ENCODE data around the gene CIITA.

The CIITA gene

DNA sequence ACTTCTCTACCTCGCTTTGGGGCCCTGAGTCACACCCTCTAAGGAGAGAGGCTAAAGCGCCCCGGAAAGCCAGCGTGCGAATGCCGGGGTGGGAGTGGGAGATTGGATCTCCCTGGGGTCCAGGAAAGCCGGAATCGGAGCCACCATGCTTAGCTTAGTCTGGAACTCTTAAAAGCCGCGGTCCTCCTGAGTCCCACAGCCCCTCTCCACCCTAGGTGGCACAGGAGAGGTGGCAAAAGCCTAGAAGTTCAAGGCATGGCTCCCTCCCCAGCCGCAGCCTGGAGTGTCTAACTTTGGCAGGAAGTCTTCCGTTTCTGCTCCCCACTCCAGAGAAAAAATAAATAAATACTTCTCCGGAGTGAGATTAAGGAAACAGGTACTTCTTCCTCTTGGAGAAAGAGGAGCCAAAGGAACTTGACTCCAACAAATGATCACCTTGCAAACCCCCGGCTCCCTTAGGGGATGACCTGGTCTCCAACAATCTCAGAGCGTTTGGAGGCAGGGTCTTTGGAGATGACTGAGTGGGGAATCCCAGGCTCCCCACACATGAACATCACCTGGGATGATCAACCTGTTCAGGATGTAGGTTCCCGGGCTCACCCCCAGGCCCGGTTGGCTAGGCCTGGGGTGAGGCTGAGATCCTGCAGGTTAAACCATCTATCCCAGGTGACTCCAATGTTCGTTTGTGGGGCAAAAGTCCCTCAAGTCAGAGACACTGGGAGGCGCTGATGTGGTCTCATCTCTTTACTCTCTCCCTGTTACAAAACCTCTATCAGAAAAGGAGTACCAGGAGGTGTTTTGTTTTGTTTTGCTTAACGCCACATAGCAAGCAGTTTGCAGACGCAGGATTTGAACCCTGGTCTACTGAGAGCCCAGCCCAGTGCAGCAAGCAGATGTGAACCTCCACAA, 2.9 kb downstream of the CIITA start:
- in situ Hi-C loops (cut with MboI; ENCODE audit: low sequenced_read_pairs) = no loop called here

- in situ Hi-C loops (cut with MboI; ENCODE audit: low sequenced_read_pairs) = no loop called here
Measured at GRCh38 chr16:10880594-10881452, 3.8 kb downstream of the CIITA start.

DNA sequence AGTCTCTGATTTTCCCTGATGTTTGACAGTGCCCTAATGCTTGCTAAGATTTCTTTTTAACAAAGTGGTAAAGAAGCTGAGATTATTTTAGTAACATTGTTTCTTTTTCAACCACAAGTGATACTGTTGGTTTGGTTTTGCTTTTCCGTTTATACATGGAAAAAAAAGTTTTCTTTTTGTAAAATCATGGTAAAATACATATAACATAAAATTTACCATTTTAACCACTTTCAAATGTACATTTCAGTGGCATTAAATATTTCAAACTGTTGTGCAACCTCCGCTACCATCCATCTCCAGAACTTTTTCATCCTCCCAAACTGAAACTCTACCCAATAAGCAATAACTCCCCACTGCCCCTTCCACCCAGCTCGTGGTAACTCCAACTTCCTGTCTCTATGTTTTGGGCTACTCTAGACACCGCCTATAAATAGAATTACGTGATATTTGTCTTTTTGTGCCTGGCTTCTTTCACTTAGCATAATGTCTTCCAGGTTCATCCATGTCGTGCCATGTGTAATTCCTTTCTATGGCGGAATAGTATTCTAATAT, 4.6 kb downstream of the CIITA start:
- in situ Hi-C loops (cut with MboI; ENCODE audit: low sequenced_read_pairs) = no loop called here

GRCh38 chr16:10883004-10883403, 6.0 kb downstream of the CIITA start:
- in situ Hi-C loops (cut with MboI; ENCODE audit: low sequenced_read_pairs) = no loop called here

GRCh38 chr16:10885246-10885645, 8.2 kb downstream of the CIITA start:
- in situ Hi-C loops (cut with MboI; ENCODE audit: low sequenced_read_pairs) = no loop called here

- in situ Hi-C loops (cut with MboI; ENCODE audit: low sequenced_read_pairs) = no loop called here
Measured at GRCh38 chr16:10888320-10888937, 11.4 kb downstream of the CIITA start.

GRCh38 chr16:10889855-10890254, 12.9 kb downstream of the CIITA start:
- in situ Hi-C loops (cut with MboI; ENCODE audit: low sequenced_read_pairs) = no loop called here

DNA sequence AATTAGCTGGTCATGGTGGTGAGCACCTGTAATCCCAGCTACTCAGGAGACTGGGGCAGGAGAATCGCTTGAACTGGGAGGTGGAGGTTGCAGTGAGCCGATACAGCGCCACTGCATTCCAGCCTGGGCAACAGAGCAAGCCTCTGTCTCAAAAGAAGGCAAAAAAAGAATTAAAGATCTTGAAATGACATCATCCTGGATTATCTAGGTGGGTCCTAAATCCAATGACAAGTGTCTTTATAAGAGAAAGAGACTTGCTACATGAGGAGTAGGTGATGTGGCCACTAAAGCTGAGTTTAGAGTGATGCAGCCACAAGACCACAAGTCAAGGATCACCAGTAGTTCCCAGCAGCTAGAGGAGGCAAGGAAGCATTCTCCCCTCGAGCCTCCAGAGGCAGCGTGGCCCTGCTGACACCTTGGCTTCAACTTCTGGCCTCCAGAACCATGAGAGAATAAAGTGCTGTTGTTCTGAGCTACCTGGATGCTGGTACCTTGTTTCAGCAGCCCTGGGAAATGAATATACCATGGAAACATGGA, 15.8 kb downstream of the CIITA start:
- in situ Hi-C loops (cut with MboI; ENCODE audit: low sequenced_read_pairs) = no loop called here

GRCh38 chr16:10895053-10895946, 18.3 kb downstream of the CIITA start:
- in situ Hi-C loops (cut with MboI; ENCODE audit: low sequenced_read_pairs) = no loop called here

DNA sequence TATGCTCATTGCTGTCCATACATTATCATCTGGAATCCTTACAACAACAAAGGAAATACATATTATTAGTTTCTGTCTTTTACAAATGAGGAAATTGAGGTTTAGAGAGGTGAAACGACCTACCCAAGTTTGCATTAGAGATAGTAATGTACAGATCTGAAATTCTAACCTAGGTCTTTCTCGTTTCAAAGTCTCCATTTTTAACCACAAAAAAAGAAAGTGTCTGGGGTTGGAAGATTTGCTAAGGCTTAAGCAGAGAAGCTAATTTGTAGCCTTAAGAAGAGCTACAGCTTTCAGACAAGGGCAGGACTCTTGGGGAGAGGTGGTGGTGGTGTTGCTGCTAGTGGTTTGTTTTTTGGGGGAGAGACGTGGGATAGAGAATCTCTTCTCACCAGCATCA, 19.2 kb downstream of the CIITA start:
- in situ Hi-C loops (cut with MboI; ENCODE audit: low sequenced_read_pairs) = no loop called here

- in situ Hi-C loops (cut with MboI; ENCODE audit: low sequenced_read_pairs) = no loop called here
Measured at GRCh38 chr16:10896723-10897122, 19.7 kb downstream of the CIITA start.

- in situ Hi-C loops (cut with MboI; ENCODE audit: low sequenced_read_pairs) = no loop called here
Measured at GRCh38 chr16:10897134-10897533, 20.1 kb downstream of the CIITA start.

DNA sequence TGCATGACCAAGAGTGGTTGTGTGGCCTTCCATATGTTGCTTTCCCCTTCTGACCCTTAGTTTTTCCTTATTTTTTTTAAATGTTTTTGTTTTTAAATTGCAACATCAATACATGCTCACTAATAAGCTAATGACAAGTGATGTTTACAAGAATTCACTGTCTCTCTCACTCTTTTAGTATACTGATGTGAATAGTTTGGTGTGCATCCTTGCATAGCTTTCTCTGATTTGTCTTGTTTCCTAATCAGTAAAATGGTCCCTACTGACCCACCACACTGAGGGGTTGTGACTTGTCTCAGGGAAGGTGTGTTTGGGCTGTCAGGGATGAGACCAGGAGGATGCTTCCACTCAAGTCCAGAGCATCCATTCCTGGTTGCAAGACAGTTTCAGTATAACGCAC, 26.0 kb downstream of the CIITA start:
- in situ Hi-C loops (cut with MboI; ENCODE audit: low sequenced_read_pairs) = no loop called here

- in situ Hi-C loops (cut with MboI; ENCODE audit: low sequenced_read_pairs) = no loop called here
Measured at GRCh38 chr16:10906482-10906881, 29.5 kb downstream of the CIITA start.

DNA sequence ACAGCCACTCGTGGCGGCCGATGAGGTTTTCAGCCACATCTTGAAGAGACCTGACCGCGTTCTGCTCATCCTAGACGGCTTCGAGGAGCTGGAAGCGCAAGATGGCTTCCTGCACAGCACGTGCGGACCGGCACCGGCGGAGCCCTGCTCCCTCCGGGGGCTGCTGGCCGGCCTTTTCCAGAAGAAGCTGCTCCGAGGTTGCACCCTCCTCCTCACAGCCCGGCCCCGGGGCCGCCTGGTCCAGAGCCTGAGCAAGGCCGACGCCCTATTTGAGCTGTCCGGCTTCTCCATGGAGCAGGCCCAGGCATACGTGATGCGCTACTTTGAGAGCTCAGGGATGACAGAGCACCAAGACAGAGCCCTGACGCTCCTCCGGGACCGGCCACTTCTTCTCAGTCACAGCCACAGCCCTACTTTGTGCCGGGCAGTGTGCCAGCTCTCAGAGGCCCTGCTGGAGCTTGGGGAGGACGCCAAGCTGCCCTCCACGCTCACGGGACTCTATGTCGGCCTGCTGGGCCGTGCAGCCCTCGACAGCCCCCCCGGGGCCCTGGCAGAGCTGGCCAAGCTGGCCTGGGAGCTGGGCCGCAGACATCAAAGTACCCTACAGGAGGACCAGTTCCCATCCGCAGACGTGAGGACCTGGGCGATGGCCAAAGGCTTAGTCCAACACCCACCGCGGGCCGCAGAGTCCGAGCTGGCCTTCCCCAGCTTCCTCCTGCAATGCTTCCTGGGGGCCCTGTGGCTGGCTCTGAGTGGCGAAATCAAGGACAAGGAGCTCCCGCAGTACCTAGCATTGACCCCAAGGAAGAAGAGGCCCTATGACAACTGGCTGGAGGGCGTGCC, 30.1 kb downstream of the CIITA start:
- in situ Hi-C loops (cut with MboI; ENCODE audit: low sequenced_read_pairs) = no loop called here

GRCh38 chr16:10907757-10908045, 30.7 kb downstream of the CIITA start:
- in situ Hi-C loops (cut with MboI; ENCODE audit: low sequenced_read_pairs) = no loop called here

- in situ Hi-C loops (cut with MboI; ENCODE audit: low sequenced_read_pairs) = loop anchor here (10.0 kb wide), 2 partner anchors 166 to 396 kb away; partner anchors contain the start of gene NUBP1
Measured at GRCh38 chr16:10911267-10911666, 34.3 kb downstream of the CIITA start.

- in situ Hi-C loops (cut with MboI; ENCODE audit: low sequenced_read_pairs) = loop anchor here (10.0 kb wide), 2 partner anchors 172 to 402 kb away; partner anchors contain the start of gene NUBP1
Measured at GRCh38 chr16:10916534-10916933, 39.5 kb downstream of the CIITA start.
